ENCODE measurements around the gene SLC40A1.

- TF ChIP-seq, protein P1, sequence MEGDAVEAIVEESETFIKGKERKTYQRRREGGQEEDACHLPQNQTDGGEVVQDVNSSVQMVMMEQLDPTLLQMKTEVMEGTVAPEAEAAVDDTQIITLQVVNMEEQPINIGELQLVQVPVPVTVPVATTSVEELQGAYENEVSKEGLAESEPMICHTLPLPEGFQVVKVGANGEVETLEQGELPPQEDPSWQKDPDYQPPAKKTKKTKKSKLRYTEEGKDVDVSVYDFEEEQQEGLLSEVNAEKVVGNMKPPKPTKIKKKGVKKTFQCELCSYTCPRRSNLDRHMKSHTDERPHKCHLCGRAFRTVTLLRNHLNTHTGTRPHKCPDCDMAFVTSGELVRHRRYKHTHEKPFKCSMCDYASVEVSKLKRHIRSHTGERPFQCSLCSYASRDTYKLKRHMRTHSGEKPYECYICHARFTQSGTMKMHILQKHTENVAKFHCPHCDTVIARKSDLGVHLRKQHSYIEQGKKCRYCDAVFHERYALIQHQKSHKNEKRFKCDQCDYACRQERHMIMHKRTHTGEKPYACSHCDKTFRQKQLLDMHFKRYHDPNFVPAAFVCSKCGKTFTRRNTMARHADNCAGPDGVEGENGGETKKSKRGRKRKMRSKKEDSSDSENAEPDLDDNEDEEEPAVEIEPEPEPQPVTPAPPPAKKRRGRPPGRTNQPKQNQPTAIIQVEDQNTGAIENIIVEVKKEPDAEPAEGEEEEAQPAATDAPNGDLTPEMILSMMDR (IDR thresholded peaks at IDR 0.05; ENCODE audit: low read depth, low read length, missing input control): no peak
- TF ChIP-seq SP1 (IDR thresholded peaks at IDR 0.05): no peak
- TF ChIP-seq MAX (IDR thresholded peaks at IDR 0.05): no peak
- TF ChIP-seq, protein P2, sequence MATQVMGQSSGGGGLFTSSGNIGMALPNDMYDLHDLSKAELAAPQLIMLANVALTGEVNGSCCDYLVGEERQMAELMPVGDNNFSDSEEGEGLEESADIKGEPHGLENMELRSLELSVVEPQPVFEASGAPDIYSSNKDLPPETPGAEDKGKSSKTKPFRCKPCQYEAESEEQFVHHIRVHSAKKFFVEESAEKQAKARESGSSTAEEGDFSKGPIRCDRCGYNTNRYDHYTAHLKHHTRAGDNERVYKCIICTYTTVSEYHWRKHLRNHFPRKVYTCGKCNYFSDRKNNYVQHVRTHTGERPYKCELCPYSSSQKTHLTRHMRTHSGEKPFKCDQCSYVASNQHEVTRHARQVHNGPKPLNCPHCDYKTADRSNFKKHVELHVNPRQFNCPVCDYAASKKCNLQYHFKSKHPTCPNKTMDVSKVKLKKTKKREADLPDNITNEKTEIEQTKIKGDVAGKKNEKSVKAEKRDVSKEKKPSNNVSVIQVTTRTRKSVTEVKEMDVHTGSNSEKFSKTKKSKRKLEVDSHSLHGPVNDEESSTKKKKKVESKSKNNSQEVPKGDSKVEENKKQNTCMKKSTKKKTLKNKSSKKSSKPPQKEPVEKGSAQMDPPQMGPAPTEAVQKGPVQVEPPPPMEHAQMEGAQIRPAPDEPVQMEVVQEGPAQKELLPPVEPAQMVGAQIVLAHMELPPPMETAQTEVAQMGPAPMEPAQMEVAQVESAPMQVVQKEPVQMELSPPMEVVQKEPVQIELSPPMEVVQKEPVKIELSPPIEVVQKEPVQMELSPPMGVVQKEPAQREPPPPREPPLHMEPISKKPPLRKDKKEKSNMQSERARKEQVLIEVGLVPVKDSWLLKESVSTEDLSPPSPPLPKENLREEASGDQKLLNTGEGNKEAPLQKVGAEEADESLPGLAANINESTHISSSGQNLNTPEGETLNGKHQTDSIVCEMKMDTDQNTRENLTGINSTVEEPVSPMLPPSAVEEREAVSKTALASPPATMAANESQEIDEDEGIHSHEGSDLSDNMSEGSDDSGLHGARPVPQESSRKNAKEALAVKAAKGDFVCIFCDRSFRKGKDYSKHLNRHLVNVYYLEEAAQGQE (IDR thresholded peaks at IDR 0.05): no peak
- no peak for TF ChIP-seq TAF1 (conservative IDR thresholded peaks at IDR 0.05)
- TF ChIP-seq HNF4G (IDR thresholded peaks at IDR 0.05): no peak
- TF ChIP-seq EGR1 (IDR thresholded peaks at IDR 0.05; ENCODE audit: low read depth in 2 of 2): no peak
- TF ChIP-seq JUND (IDR thresholded peaks at IDR 0.05): no peak
- no peak for TF ChIP-seq GABPA (IDR thresholded peaks at IDR 0.05 in 1 of 2, conservative IDR thresholded peaks at IDR 0.05 in 1 of 2)
- TF ChIP-seq YY1 (IDR thresholded peaks at IDR 0.05): no peak
- no peak for TF ChIP-seq RXRA (IDR thresholded peaks at IDR 0.05)
- no peak for TF ChIP-seq RAD21 (IDR thresholded peaks at IDR 0.05)
- TF ChIP-seq ATF3 (IDR thresholded peaks at IDR 0.05): no peak
- TF ChIP-seq, protein P3, sequence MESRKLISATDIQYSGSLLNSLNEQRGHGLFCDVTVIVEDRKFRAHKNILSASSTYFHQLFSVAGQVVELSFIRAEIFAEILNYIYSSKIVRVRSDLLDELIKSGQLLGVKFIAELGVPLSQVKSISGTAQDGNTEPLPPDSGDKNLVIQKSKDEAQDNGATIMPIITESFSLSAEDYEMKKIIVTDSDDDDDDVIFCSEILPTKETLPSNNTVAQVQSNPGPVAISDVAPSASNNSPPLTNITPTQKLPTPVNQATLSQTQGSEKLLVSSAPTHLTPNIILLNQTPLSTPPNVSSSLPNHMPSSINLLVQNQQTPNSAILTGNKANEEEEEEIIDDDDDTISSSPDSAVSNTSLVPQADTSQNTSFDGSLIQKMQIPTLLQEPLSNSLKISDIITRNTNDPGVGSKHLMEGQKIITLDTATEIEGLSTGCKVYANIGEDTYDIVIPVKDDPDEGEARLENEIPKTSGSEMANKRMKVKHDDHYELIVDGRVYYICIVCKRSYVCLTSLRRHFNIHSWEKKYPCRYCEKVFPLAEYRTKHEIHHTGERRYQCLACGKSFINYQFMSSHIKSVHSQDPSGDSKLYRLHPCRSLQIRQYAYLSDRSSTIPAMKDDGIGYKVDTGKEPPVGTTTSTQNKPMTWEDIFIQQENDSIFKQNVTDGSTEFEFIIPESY (IDR thresholded peaks at IDR 0.05): no peak
Observed at GRCh38 chr2:189610700-189611099, 30.1 kb upstream of the SLC40A1 start.
